HG02763 (cell line): ENCODE data around the gene LMAN2.

Experiments
- ATAC-seq: cut with Tn5 transposase; IDR thresholded peaks from one replicate; pipeline ENCODE4 v1.9.1; 2021; ENCODE audit warnings: mild to moderate bottlenecking, moderate library complexity; ENCODE audit not compliant: unreplicated experiment

LMAN2 gene

GRCh38 chr5:177351392-177352329, at the start of gene LMAN2:
Gene LMAN2, minus strand, starts transcription at chr5:177351668. Its CDS starts 21 bp downstream, at chr5:177351647.
- peak; percentile 92 for ATAC-seq

- no peak for ATAC-seq
Observed at GRCh38 chr5:177399997-177400868, 48.8 kb upstream of the LMAN2 start, which contains the start of gene PFN3. Gene PFN3, minus strand, starts transcription at chr5:177400661. Its CDS starts 85 bp downstream, at chr5:177400576.

GRCh38 chr5:177397875-177398390, 46.5 kb upstream of the LMAN2 start:
- ATAC-seq = no peak

GRCh38 chr5:177396807-177397206, 45.3 kb upstream of the LMAN2 start:
- no peak for ATAC-seq

- no peak for ATAC-seq
Observed at GRCh38 chr5:177396078-177396477, 44.6 kb upstream of the LMAN2 start.

- no peak for ATAC-seq
Observed at GRCh38 chr5:177393990-177394389, 42.5 kb upstream of the LMAN2 start.

- ATAC-seq = no peak
Observed at GRCh38 chr5:177393206-177393765, 41.8 kb upstream of the LMAN2 start.

- ATAC-seq = no peak
Observed at GRCh38 chr5:177392765-177393164, 41.3 kb upstream of the LMAN2 start.

GRCh38 chr5:177390363-177391300, 39.2 kb upstream of the LMAN2 start:
- ATAC-seq = peak; percentile 49

GRCh38 chr5:177389241-177390169, 38.0 kb upstream of the LMAN2 start:
- ATAC-seq = peak; percentile 32

GRCh38 chr5:177388521-177389052, 37.1 kb upstream of the LMAN2 start:
- ATAC-seq = no peak

GRCh38 chr5:177387405-177387804, 35.9 kb upstream of the LMAN2 start:
- ATAC-seq = no peak

- no peak for ATAC-seq
Observed at GRCh38 chr5:177386542-177386941, 35.1 kb upstream of the LMAN2 start.

- no peak for ATAC-seq
Observed at GRCh38 chr5:177385720-177386119, 34.3 kb upstream of the LMAN2 start.

GRCh38 chr5:177384134-177384533, 32.7 kb upstream of the LMAN2 start, which contains the start of gene SLC34A1:
Gene SLC34A1, plus strand, starts transcription at chr5:177384434. Its CDS starts 1,308 bp downstream, at chr5:177385742.
- no peak for ATAC-seq

- no peak for ATAC-seq
Observed at GRCh38 chr5:177383181-177383580, 31.7 kb upstream of the LMAN2 start.

GRCh38 chr5:177382423-177383029, 31.1 kb upstream of the LMAN2 start:
- ATAC-seq = no peak

GRCh38 chr5:177380805-177381126, 29.3 kb upstream of the LMAN2 start:
- no peak for ATAC-seq
